Liver (tissue), 3 donors: ENCODE results near the gene APBA3.

Experiments
- FOXA1 ChIP-seq: IDR thresholded peaks from 2 replicates; pipeline ENCODE4 v1.6.1; 2016; ENCODE audit warnings: antibody characterized with exemption
- RAD21 ChIP-seq, 2 donors: IDR thresholded peaks; 2 replicates each; pipeline ENCODE4 v1.6.1; 2016; ENCODE audit warnings: antibody characterized with exemption in 2 of 2, mild to moderate bottlenecking in 2 of 2
- SP1 ChIP-seq: IDR thresholded peaks from 2 replicates; pipeline ENCODE4 v1.6.1; 2018; ENCODE audit warnings: antibody characterized with exemption, mild to moderate bottlenecking
- TF ChIP-seq, protein P1 (sequence below): fragments of 150-350 bp; IDR thresholded peaks from 2 replicates; pipeline ENCODE4 v1.5.1; 2017; ENCODE audit warnings: improper control_type of control experiment, low read depth, low read length; ENCODE audit not compliant: missing input control
- TF ChIP-seq, protein P2 (sequence below): IDR thresholded peaks from 2 replicates; pipeline ENCODE4 v1.6.1; 2016; ENCODE audit warnings: antibody characterized with exemption
- TF ChIP-seq, protein P3 (sequence below): IDR thresholded peaks from 2 replicates; pipeline ENCODE4 v1.6.1; 2016; ENCODE audit warnings: antibody characterized with exemption
- donor health status: healthy.
- donor health status: healthy.

DNA sequence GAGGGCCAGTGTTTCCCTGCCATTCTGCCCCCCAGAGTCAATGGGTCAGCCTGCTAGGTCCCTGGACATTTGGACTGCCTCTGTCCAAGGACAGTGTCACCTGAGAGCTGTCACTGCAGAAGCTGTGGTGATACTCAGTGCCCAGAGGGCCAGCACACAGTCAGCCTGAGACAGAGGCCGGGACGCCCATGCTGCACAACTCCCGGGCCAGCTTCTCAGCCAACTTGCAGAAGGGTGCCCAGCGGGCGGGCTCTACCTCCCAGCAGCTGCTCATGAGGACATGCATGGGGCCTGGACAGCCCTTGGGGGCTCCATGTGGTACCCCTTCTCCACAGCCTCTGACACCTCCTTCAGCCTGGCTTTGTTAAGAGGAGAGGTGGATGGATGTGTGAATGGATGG, 14.3 kb upstream of the APBA3 start:
- TF ChIP-seq, protein P1, sequence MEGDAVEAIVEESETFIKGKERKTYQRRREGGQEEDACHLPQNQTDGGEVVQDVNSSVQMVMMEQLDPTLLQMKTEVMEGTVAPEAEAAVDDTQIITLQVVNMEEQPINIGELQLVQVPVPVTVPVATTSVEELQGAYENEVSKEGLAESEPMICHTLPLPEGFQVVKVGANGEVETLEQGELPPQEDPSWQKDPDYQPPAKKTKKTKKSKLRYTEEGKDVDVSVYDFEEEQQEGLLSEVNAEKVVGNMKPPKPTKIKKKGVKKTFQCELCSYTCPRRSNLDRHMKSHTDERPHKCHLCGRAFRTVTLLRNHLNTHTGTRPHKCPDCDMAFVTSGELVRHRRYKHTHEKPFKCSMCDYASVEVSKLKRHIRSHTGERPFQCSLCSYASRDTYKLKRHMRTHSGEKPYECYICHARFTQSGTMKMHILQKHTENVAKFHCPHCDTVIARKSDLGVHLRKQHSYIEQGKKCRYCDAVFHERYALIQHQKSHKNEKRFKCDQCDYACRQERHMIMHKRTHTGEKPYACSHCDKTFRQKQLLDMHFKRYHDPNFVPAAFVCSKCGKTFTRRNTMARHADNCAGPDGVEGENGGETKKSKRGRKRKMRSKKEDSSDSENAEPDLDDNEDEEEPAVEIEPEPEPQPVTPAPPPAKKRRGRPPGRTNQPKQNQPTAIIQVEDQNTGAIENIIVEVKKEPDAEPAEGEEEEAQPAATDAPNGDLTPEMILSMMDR: no peak
- TF ChIP-seq RAD21 (IDR thresholded peaks at IDR 0.05) (no peak), FOXA1 (no peak), SP1 (no peak)
- TF ChIP-seq, protein P2, sequence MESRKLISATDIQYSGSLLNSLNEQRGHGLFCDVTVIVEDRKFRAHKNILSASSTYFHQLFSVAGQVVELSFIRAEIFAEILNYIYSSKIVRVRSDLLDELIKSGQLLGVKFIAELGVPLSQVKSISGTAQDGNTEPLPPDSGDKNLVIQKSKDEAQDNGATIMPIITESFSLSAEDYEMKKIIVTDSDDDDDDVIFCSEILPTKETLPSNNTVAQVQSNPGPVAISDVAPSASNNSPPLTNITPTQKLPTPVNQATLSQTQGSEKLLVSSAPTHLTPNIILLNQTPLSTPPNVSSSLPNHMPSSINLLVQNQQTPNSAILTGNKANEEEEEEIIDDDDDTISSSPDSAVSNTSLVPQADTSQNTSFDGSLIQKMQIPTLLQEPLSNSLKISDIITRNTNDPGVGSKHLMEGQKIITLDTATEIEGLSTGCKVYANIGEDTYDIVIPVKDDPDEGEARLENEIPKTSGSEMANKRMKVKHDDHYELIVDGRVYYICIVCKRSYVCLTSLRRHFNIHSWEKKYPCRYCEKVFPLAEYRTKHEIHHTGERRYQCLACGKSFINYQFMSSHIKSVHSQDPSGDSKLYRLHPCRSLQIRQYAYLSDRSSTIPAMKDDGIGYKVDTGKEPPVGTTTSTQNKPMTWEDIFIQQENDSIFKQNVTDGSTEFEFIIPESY: no peak
- TF ChIP-seq, protein P3, sequence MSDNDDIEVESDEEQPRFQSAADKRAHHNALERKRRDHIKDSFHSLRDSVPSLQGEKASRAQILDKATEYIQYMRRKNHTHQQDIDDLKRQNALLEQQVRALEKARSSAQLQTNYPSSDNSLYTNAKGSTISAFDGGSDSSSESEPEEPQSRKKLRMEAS: no peak
